KMS-11 (cell line): ENCODE results near the gene RPTOR.

Experiments used
- H2AFZ ChIP-seq: fragments of 200-600 bp; sonication (generic); 2 replicates; pipeline ENCODE4 v1.6.1; 2016; ENCODE audit warnings: antibody characterized with exemption, mixed run types, low read depth
- H3K27ac ChIP-seq: fragments of 200-600 bp; sonication (generic); 2 replicates; pipeline ENCODE4 v1.6.1; 2016; ENCODE audit warnings: mild to moderate bottlenecking, mixed run types
- H3K27me3 ChIP-seq: fragments of 200-600 bp; sonication (generic); 2 replicates; pipeline ENCODE4 v1.6.1; 2017; ENCODE audit warnings: mild to moderate bottlenecking, low read depth, mixed run types, moderate library complexity; ENCODE audit not compliant: insufficient read depth
- H3K36me3 ChIP-seq: fragments of 200-600 bp; sonication (generic); 2 replicates; pipeline ENCODE4 v1.6.1; 2017; ENCODE audit warnings: mild to moderate bottlenecking, mixed run types; ENCODE audit not compliant: insufficient read depth
- H3K4me1 ChIP-seq: fragments of 200-600 bp; sonication (generic); 2 replicates; pipeline ENCODE4 v1.6.1; 2016; ENCODE audit warnings: mild to moderate bottlenecking, low read depth, mixed run types; ENCODE audit not compliant: poor library complexity, severe bottlenecking
- H3K4me2 ChIP-seq: fragments of 200-600 bp; sonication (generic); 2 replicates; pipeline ENCODE4 v1.7.0; 2016; ENCODE audit warnings: mild to moderate bottlenecking, mixed run types
- H3K4me3 ChIP-seq: fragments of 200-600 bp; sonication (generic); IDR thresholded peaks from 2 replicates; pipeline ENCODE4 v1.6.1; 2017; ENCODE audit warnings: low read depth, low read length, mixed read lengths; ENCODE audit not compliant: insufficient read depth
- H3K79me2 ChIP-seq: fragments of 200-600 bp; sonication (generic); 2 replicates; pipeline ENCODE4 v1.6.1; 2016; ENCODE audit warnings: low read depth, mixed run types; ENCODE audit not compliant: insufficient read depth
- H3K9ac ChIP-seq: fragments of 200-600 bp; sonication (generic); 2 replicates; pipeline ENCODE4 v1.6.1; 2016; ENCODE audit warnings: mild to moderate bottlenecking, mixed run types
- H4K20me1 ChIP-seq: fragments of 200-600 bp; sonication (generic); 2 replicates; pipeline ENCODE4 v1.6.1; 2016; ENCODE audit warnings: mild to moderate bottlenecking, mixed run types; ENCODE audit not compliant: insufficient read depth
- CTCF ChIP-seq: fragments of 200-600 bp; sonication (generic); conservative IDR thresholded peaks from 2 replicates; pipeline ENCODE4 v1.6.1; 2017; ENCODE audit warnings: low read depth, mild to moderate bottlenecking, antibody characterized with exemption, low read length, moderate library complexity, mixed read lengths

The RPTOR gene

GRCh38 chr17:80839026-80839345, 294.3 kb downstream of the RPTOR start:
- Histone ChIP-seq H3K9ac (no peak overlapping the region), H3K4me3 (no peak overlapping the region), H3K27ac (no peak overlapping the region), H3K4me1 (peaks cover 5% of the 10 kb centered on the region), H2AFZ (no peak overlapping the region), H3K79me2 (no peaks in the 10 kb centered on the region), H3K4me2 (no peak overlapping the region), H3K36me3 (no peaks in the 10 kb centered on the region), H3K27me3 (no peaks in the 10 kb centered on the region), H4K20me1 (no peaks in the 10 kb centered on the region)
- TF ChIP-seq CTCF: no peak

GRCh38 chr17:80839511-80839941, 294.9 kb downstream of the RPTOR start:
- no peaks in the 10 kb centered on the region for H3K79me2 ChIP-seq
- no peaks in the 10 kb centered on the region for H3K4me1 ChIP-seq
- TF ChIP-seq CTCF: no peak
- H3K4me3 ChIP-seq: no peak overlapping the region
- no peaks in the 10 kb centered on the region for H3K27me3 ChIP-seq
- H2AFZ ChIP-seq: no peak overlapping the region
- no peak overlapping the region for H3K27ac ChIP-seq
- no peak overlapping the region for H3K4me2 ChIP-seq
- H3K36me3 ChIP-seq: no peaks in the 10 kb centered on the region
- H3K9ac ChIP-seq: no peak overlapping the region
- no peaks in the 10 kb centered on the region for H4K20me1 ChIP-seq

- no peaks in the 10 kb centered on the region for H3K79me2 ChIP-seq
- no peak for TF ChIP-seq CTCF
- no peak overlapping the region for H2AFZ ChIP-seq
- H3K4me2 ChIP-seq: no peak overlapping the region
- H3K9ac ChIP-seq: no peak overlapping the region
- no peaks in the 10 kb centered on the region for H3K4me1 ChIP-seq
- H3K36me3 ChIP-seq: no peaks in the 10 kb centered on the region
- H3K27me3 ChIP-seq: no peaks in the 10 kb centered on the region
- H3K4me3 ChIP-seq: no peak overlapping the region
- H4K20me1 ChIP-seq: no peaks in the 10 kb centered on the region
- H3K27ac ChIP-seq: no peak overlapping the region
Observed at GRCh38 chr17:80839970-80840369, 295.3 kb downstream of the RPTOR start.

- no peak overlapping the region for H2AFZ ChIP-seq
Observed at GRCh38 chr17:80842456-80843013, 297.9 kb downstream of the RPTOR start.

More at GRCh38 chr17:80842456-80843013, 297.9 kb downstream of the RPTOR start:
- Histone ChIP-seq H3K4me2 (no peak overlapping the region), H3K27me3 (no peaks in the 10 kb centered on the region), H4K20me1 (no peaks in the 10 kb centered on the region), H3K27ac (no peak overlapping the region), H3K79me2 (no peaks in the 10 kb centered on the region), H3K36me3 (no peaks in the 10 kb centered on the region), H3K4me1 (peaks cover 19% of the 10 kb centered on the region), H3K9ac (no peak overlapping the region), H3K4me3 (no peak overlapping the region)
- no peak for TF ChIP-seq CTCF
